ENCODE measurements around the gene RTF1.
"Not testable (repeated sequence)": the region's sequence is repeated elsewhere in the genome, so short reads cannot be mapped to it uniquely, and the experiment has no call there.

Gene RTF1

DNA sequence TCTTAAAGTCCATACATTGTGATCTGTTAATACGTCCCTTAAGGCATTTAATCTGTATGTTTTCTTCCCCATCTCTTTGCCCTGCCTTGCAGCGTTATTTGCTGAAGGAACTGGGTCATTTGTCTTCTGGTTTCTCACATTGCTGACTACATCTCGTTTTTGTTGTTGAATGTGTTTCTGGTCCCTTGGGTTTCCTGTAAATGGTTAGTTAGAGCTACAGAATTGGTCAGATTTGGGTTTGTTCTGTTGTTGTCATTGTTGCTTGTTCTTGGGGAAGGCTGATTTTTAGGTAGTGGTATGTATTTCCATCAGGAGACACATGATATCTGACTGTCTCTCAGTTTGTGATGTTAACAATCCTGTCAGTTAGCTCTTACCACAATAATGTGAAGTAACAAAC, 49.8 kb downstream of the RTF1 start:
- no peak for TF ChIP-seq CTCF (IDR thresholded peaks at IDR 0.05; ENCODE audit: borderline replicate concordance, insufficient read depth, low read depth, low read length)
- no peak overlapping the region for H3K4me3 ChIP-seq (ENCODE audit: low read depth, low read length)

GRCh38 chr15:41469644-41470043, 52.7 kb downstream of the RTF1 start:
- not testable (repeated sequence) for H3K4me3 ChIP-seq (ENCODE audit: low read depth, low read length)

DNA sequence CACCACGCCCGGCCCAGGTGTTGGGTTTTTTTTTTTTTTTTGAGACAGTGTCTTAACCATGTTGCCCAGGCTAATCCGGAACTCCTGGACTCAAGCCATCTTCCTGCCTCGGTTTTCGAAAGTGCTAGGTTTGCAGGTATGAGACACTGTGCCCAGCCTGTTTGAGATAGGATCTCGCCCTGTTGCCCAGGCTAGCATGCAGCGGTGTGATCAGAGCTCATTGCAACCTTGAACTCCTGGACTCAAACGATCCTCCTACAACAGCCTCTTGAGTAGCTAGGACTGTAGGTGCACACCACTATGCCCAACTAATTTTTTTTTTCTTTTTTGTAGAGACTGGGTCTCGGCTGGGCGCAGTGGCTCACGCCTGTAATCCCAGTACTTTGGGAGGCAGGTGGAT, 56.5 kb downstream of the RTF1 start:
- H3K4me3 ChIP-seq (ENCODE audit: low read depth, low read length), result no peak overlapping the region
- no peak for TF ChIP-seq CTCF (IDR thresholded peaks at IDR 0.05; ENCODE audit: borderline replicate concordance, insufficient read depth, low read depth, low read length)

- no peak overlapping the region for H3K4me3 ChIP-seq (ENCODE audit: low read depth, low read length)
- TF ChIP-seq CTCF (IDR thresholded peaks at IDR 0.05; ENCODE audit: borderline replicate concordance, insufficient read depth, low read depth, low read length), result no peak
Measured at GRCh38 chr15:41474436-41474835, 57.5 kb downstream of the RTF1 start.

DNA sequence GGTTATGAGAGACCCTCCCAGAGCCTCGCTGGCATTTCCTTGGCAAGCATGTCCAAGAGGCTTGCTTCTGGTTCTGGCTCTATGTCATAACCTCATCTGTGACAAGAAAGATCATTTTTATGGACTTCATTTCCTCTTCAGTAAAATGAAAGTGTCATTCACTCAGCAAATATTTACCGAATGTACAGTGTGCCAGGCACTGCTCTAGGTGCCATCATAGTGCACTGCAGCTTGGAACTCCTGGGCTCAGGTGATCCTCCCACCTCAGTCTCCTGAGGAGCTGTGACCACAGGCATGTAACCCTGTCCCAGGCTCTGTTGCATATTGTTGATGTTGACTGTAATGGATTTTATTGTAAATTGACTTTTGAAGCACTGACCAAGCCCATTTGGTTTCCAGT, 58.0 kb downstream of the RTF1 start:
- no peak overlapping the region for H3K4me3 ChIP-seq (ENCODE audit: low read depth, low read length)
- no peak for TF ChIP-seq CTCF (IDR thresholded peaks at IDR 0.05; ENCODE audit: borderline replicate concordance, insufficient read depth, low read depth, low read length)

DNA sequence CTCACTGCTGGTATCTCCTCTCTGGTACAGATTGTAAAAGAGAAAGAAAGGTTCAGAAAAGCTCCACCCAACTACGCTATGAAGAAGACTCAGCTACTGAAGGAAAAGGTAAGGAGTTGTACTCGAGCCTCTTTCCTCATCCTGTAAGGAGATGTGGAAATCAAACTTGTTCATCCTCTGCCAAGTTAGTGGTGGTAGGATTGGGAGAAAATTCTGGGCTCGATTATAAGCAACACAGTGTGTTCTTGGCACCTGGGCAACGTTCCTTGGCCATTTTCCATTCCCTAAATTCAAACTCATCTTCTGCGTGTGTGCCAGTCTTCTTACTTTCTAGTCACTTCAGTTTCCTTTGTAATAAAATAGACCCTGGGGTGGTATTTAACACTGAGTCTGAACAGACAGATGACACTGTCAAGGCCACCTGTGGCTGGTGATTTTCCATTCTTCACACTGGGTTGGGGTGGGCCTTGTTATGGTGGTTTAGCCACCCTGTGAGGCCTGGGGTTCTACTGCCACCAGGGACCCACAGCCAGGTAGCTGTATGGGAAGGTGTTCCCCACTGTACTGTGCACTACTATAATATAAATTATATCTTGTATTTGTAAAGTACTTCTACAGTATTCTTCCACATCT, 59.6 kb downstream of the RTF1 start:
- TF ChIP-seq CTCF (IDR thresholded peaks at IDR 0.05; ENCODE audit: borderline replicate concordance, insufficient read depth, low read depth, low read length), result no peak
- no peak overlapping the region for H3K4me3 ChIP-seq (ENCODE audit: low read depth, low read length)

DNA sequence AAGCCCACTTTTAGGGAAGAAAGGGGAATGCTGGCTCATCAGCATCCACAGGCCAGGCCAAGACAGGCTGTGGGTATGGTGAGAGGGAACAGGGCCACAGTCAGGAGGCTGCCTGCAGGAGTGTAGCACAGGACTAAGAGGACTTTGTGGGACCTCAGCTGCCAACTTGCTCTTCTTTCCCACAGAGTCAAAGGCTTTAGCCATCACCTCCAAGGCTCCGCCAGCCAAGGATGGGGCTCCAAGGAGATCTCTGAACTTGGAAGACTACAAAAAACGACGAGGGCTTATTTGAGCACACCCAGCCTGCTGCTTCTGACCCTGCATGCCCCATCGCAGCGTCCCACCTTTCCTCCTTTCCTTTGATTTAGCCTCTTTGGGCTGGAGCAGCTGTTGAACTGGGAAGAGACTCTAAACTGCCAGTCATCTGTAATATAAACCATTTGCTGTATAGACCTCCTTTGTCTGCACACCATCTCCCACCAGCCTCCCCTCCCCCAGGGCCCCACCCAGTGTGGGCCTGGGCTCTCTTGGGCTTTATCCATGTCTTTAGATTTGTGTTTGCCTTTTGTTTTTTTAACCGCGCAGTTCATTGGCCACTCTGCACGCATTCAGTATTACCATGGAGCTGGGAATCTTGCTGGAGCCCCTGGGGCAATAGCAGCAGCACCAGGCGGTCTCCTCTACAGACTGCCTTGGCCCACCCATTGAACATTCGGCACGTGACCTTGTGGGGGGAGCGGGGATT, 63.7 kb downstream of the RTF1 start:
- H3K4me3 ChIP-seq (ENCODE audit: low read depth, low read length), result no peak overlapping the region
- TF ChIP-seq CTCF (IDR thresholded peaks at IDR 0.05; ENCODE audit: borderline replicate concordance, insufficient read depth, low read depth, low read length), result no peak

All from GM12875 (cell line).